ENCODE data around the gene SLC29A2.
A peak's percentile ranks its signal among the peaks of the same experiment; 100 is the strongest.

Gene SLC29A2

GRCh38 chr11:66371627-66372415 lies at the start of gene SLC29A2:
SLC29A2 (minus strand) TSS chr11:66371760; CDS start chr11:66371591, 169 bp downstream.
- peak; percentile 17 for DNase-seq (ENCODE audit: low spot score)

- DNase-seq (ENCODE audit: low spot score) = no peak
These were observed 49.3 kb upstream of the SLC29A2 start, which contains the start of gene NPAS4 for GRCh38 chr11:66420671-66421476. NPAS4 (plus strand) TSS chr11:66421035; CDS start chr11:66421180, 145 bp downstream.

- DNase-seq (ENCODE audit: low spot score) = no peak
These were observed 48.3 kb upstream of the SLC29A2 start for GRCh38 chr11:66419825-66420224.

- DNase-seq (ENCODE audit: low spot score) = no peak
These were observed 47.4 kb upstream of the SLC29A2 start for GRCh38 chr11:66418986-66419308.

- DNase-seq (ENCODE audit: low spot score) = peak; percentile 97
These were observed 46.8 kb upstream of the SLC29A2 start for GRCh38 chr11:66418168-66418985.

- DNase-seq (ENCODE audit: low spot score) = no peak
These were observed 45.4 kb upstream of the SLC29A2 start for GRCh38 chr11:66417000-66417399.

GRCh38 chr11:66415423-66415822 lies 43.9 kb upstream of the SLC29A2 start:
- no peak for DNase-seq (ENCODE audit: low spot score)

GRCh38 chr11:66414120-66414934 lies 42.8 kb upstream of the SLC29A2 start:
- no peak for DNase-seq (ENCODE audit: low spot score)

- DNase-seq (ENCODE audit: low spot score) = no peak
These were observed 41.6 kb upstream of the SLC29A2 start for GRCh38 chr11:66413167-66413566.

GRCh38 chr11:66412110-66412509 lies 40.5 kb upstream of the SLC29A2 start:
- DNase-seq (ENCODE audit: low spot score) = no peak

GRCh38 chr11:66411323-66411722 lies 39.8 kb upstream of the SLC29A2 start:
- no peak for DNase-seq (ENCODE audit: low spot score)

- no peak for DNase-seq (ENCODE audit: low spot score)
These were observed 38.6 kb upstream of the SLC29A2 start for GRCh38 chr11:66410191-66410590.

- DNase-seq (ENCODE audit: low spot score) = no peak
These were observed 37.7 kb upstream of the SLC29A2 start for GRCh38 chr11:66409226-66409625.

GRCh38 chr11:66408488-66409214 lies 37.1 kb upstream of the SLC29A2 start:
- peak; percentile 97 for DNase-seq (ENCODE audit: low spot score)

- DNase-seq (ENCODE audit: low spot score) = no peak
These were observed 36.1 kb upstream of the SLC29A2 start for GRCh38 chr11:66407651-66408050.

- no peak for DNase-seq (ENCODE audit: low spot score)
These were observed 22.4 kb upstream of the SLC29A2 start for GRCh38 chr11:66393954-66394353.

GRCh38 chr11:66391322-66391721 lies 19.8 kb upstream of the SLC29A2 start:
- no peak for DNase-seq (ENCODE audit: low spot score)

- peak; percentile 66 for DNase-seq (ENCODE audit: low spot score)
These were observed 17.3 kb upstream of the SLC29A2 start for GRCh38 chr11:66388780-66389386.

- DNase-seq (ENCODE audit: low spot score) = peak; percentile 69
These were observed 14.9 kb upstream of the SLC29A2 start for GRCh38 chr11:66386171-66387069.

Measured in AG08395 (cell line).